ENCODE measurements around the gene PIEZO2.
"Not testable (repeated sequence)": the region's sequence is repeated elsewhere in the genome, so short reads cannot be mapped to it uniquely, and the experiment has no call there.

DNA sequence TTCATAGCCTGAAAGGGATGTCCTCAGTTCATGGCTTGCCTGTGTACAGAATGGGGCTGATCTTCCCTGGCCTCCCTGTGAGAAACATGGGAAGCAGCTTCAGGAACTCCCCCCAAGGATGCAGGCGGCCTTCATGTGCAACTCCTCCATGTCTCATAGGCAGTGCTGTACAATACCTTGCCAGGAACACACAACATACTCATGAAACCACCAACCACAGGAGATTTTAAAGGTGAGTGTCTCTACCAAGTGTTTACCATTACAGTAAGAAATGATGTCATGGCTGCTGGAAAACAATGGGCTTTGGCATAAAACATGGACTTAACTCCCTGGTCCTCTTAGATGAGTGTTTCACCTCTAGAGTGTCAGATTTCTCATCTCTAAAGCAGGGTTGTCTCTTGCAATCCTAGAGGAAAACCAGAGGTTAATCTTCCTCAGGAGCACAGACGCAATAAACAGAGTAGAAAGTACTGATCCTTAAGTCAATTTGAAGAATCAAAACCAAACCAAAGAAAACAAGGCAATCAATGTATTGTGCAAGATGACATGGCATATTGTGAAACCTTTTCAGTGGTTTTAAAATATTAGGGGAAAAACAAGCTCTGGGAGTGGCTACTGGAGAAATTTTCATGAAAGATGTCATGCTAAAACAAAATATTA, 528.6 kb downstream of the PIEZO2 start:
- not testable (repeated sequence) for TF ChIP-seq CTCF (IDR thresholded peaks at IDR 0.05)
- TF ChIP-seq, protein P1, sequence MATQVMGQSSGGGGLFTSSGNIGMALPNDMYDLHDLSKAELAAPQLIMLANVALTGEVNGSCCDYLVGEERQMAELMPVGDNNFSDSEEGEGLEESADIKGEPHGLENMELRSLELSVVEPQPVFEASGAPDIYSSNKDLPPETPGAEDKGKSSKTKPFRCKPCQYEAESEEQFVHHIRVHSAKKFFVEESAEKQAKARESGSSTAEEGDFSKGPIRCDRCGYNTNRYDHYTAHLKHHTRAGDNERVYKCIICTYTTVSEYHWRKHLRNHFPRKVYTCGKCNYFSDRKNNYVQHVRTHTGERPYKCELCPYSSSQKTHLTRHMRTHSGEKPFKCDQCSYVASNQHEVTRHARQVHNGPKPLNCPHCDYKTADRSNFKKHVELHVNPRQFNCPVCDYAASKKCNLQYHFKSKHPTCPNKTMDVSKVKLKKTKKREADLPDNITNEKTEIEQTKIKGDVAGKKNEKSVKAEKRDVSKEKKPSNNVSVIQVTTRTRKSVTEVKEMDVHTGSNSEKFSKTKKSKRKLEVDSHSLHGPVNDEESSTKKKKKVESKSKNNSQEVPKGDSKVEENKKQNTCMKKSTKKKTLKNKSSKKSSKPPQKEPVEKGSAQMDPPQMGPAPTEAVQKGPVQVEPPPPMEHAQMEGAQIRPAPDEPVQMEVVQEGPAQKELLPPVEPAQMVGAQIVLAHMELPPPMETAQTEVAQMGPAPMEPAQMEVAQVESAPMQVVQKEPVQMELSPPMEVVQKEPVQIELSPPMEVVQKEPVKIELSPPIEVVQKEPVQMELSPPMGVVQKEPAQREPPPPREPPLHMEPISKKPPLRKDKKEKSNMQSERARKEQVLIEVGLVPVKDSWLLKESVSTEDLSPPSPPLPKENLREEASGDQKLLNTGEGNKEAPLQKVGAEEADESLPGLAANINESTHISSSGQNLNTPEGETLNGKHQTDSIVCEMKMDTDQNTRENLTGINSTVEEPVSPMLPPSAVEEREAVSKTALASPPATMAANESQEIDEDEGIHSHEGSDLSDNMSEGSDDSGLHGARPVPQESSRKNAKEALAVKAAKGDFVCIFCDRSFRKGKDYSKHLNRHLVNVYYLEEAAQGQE (IDR thresholded peaks at IDR 0.05; ENCODE audit: insufficient read depth in 1 of 2, low read depth in 2 of 2, low read length in 1 of 2): not testable (repeated sequence)

Data from Panc1 (cell line).